GM19463 (cell line): ENCODE results near the gene LAMC1.

Source experiments
- ATAC-seq: cut with Tn5 transposase; IDR thresholded peaks from one replicate; pipeline ENCODE4 v1.9.1; 2021; ENCODE audit warnings: mild to moderate bottlenecking, moderate library complexity; ENCODE audit not compliant: unreplicated experiment

The LAMC1 gene

DNA sequence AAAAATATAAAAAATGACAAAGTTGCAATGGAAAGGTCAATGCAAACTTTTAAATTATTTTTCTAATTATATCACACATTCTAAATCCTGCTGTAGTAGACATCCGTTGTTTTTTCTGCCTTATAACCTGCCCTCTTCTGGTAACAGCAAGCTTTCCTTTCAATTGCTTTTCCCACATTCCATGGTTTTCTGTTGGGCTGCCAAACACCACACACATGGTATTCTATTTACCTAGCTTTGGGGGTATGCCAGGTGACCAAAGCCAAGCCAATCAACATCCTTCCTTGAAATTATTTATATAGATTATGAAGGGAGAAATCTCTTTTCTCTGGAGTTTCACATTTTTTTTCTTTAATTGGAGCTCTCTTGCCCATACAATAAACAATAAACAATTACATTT lies 3.4 kb upstream of the LAMC1 start:
- ATAC-seq, result no peak

DNA sequence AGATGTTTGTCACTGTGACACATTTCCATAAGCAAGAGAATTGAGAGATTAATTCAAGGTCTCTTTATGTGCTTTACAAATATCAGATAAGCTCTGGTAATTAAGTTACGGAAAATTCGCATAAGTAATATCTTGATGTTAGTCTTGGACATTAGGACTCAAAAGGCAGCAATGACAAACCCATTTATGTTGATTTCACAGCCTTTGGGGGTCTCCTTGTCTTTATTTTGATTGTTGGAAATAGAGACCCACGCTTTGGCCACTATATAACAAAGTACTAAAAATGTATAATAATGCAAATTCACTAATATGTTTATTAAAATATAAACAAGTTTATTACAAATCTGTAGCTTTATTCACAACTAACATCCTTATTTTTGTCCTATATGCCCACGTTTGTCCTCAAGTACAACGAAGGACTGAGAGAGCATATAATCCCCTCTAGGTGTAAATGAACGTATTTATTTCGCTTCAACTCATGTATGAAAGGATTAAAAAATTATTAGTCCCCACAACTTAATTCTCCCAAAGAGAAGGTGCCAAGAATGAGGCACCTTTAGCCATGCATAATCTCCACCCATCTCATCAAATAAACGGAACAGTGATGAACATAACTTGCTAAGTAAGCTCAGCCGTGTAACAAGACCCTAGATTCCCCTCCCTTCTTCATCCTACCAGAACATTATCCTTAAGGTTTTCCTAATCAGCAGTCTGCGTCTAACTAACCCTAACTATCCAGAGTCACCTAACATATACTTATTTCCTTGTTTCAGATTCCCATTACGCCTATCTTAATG lies 1.6 kb upstream of the LAMC1 start:
- no peak for ATAC-seq

DNA sequence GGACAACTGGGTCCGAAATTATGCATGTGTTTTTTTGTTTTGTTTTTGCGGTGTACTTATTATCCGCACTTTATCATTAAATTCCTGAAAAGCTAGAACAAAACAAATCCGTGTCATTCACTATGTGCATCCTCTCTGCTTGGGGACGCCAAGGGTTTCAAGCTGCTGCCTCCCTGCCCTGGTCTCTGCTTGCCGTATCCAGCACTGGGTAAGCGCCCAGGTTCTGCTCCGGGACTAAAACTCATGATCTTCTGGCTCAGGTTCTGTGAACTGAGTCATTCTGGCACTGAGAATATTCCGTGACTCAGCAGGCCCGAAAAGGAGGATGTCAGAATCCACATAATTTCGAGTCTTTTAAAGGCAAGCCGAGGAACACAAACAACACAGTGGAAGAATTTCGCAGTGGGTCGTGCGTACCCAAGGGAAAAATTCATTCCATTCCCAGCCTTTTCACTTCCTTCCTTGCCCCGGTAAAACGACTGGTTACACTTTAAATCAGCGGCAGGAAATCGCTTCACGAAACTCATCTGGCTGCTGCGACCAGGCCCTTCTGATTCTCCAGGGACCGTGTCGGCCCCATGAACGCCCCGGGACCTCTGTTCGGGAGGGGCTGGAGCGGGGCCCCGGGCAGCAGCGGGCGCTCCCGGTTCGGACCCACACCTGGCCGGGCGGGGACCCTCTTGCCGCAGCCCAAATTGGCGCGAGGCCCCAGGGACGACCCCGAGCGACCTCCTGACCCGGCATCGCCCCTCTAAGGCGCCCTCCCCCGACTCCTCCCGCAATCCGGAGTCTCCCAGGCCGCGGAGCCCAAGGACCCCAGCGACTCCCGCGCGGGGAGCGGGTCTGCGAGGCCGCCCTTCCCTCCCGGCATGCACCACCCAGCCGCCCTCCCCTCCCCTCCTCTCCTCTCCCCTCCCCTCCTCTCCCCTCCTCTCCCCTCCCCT lies 746 bp upstream of the LAMC1 start:
- peak; percentile 32 for ATAC-seq

DNA sequence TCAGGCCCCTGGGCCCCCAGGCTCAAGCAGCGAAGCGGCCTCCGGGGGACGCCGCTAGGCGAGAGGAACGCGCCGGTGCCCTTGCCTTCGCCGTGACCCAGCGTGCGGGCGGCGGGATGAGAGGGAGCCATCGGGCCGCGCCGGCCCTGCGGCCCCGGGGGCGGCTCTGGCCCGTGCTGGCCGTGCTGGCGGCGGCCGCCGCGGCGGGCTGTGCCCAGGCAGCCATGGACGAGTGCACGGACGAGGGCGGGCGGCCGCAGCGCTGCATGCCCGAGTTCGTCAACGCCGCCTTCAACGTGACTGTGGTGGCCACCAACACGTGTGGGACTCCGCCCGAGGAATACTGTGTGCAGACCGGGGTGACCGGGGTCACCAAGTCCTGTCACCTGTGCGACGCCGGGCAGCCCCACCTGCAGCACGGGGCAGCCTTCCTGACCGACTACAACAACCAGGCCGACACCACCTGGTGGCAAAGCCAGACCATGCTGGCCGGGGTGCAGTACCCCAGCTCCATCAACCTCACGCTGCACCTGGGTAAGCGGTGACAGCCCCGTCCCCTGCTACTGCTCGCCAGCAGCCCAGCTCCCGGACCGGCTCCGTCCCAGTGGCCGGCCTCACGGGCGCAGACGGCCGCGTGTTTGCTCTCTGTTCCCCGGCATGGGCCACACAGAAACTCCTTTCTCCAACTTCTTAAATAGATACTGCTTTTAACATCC lies 539 bp downstream of the LAMC1 start:
- peak; percentile 60 for ATAC-seq

DNA sequence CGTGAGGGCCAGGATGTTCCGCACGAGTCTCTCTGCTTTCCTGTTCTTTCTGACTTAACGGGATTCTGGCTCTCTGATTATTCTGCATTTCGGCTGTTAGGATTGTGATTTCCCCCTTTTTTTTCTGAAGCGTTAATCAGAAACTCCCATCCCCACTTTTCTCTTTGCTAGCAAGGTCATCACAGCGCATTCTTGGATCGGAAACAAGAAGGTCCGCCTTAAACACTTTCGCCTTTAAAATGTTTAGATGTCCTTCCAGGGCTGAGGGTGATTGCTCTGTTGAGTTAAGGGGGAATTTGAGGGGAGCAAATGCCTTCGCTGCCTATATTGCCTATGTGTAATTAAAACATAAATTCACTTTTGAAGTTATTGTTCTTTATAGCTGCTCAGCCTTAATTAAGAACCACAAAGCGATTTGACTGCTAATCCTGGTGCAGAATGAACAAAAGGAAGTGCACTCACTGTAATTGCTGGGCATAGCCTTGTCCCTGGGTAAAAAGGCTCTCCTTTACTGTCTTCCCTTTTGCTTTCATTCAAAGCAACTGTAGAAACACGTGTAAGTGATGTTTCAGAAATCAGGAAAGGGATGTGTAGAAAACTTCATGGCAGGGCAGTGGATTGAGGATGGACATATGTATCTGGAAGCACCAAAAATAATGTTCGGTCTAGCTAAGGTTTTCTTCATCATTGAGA lies 1.2 kb downstream of the LAMC1 start:
- no peak for ATAC-seq

DNA sequence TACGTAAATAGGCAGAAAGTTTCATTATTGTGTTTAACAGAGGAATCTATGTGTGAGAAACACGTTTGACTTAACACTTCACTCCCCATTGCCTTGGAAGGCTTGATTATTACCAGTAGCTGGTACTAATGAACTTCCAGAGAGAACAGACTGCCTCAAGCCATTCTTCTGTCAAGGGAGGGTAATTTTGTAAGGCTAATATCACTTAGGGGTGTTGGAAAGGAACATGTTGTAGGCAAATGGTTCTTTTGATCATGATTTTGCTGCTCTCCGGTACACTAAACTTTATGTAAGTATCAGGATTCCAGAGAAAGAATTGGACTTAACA lies 1.8 kb downstream of the LAMC1 start:
- no peak for ATAC-seq

DNA sequence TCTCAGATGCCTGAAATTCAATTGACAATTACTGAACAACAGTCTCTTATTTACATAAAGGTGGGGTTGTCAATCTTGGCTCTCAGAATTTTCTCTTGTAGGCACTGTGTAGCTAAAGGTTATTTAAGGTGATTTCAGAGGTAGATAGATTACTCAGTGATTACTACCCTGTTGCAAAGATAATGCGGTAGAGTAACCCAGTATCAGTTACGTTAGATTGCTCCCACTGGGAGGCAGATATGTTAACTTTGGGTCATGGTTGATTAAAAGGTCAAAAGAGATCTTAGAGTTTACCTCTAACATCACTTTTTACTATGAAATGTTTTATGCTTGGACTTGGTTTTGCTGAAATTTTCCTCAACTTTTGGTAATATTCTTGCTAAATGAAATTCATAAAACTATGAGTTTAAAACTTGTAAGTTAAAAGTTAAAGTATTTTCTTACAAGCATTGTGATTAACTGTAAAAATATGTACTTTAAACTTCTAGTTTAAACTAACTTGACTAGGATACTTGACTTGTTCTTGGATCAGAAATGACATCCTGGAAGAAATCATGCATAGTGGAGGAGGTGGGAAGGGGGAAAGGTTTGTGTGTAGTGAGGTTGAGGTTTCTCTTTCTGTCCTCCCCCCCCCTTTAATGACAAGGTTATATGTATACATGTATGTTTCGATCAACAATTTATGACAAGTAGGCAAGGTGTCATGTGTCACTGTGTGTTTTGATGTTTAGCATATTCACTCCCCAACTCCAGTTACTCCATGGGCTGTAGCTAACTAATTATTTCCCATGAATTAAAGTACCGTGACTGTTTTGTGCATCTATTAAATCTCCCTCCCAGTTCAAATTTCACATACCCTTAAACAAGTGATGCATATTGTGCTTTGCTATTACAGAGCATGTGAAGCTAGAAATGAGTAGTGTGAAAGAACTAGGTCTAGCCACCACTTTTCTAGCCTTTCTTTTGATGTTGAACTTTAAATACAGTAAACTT lies 2.9 kb downstream of the LAMC1 start:
- ATAC-seq, result no peak

DNA sequence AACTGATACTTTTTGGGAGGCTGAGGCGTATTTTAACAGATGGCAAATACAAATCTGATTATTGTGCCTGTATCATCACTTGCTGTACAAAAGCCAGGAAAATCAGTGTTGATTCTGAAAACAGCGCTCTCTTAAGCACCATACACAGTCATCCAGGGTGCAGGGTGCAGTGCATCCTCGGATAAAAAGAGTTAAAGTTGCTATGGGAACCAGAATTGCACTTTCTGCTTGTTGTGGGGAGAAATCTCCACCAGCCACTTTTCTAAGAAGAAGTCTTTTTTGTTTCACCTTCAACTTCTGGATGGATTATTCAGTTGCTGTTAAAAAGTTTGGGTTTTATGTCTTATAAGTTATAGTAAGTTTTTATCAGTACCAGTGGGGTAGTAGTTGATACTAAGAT lies 3.8 kb downstream of the LAMC1 start:
- ATAC-seq, result no peak

DNA sequence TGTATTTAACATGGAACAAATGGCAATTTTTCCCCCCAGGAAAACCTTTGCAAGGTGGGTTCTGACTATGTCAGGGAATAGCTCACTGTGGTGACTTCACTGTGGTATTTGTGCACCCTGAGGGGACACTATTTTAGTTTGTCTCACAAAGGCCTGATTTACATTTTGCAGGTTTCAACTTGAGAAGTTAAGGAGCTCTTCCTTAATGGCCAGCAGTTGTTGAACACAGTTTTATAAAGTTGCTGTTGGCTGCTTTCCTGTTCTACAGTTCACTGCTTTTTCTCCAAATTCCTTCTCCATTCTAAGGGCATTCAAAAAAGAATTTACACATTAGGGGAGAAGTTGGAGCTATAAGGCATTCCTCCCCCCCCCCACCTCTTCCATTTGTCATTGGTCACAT lies 4.6 kb downstream of the LAMC1 start:
- ATAC-seq, result no peak

DNA sequence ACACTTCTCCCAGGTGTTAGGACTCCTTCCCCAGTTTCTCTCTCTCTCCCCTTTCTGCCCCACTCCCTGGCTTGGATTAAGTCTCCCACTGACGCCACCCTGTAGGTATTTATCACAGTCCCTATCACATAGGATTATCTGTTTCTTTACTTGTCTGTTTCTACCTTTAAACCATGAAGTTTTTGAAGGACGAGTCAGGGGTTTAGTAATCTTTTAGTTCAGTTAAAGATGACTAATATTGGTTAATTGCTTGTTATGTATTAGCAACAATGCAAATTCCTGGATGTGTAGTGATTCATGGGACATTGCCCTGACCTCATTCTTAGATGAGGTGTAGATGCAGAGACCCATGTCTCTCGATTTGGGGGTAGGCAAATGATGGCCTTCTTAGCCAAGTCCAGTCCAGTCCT lies 6.4 kb downstream of the LAMC1 start:
- ATAC-seq, result no peak

DNA sequence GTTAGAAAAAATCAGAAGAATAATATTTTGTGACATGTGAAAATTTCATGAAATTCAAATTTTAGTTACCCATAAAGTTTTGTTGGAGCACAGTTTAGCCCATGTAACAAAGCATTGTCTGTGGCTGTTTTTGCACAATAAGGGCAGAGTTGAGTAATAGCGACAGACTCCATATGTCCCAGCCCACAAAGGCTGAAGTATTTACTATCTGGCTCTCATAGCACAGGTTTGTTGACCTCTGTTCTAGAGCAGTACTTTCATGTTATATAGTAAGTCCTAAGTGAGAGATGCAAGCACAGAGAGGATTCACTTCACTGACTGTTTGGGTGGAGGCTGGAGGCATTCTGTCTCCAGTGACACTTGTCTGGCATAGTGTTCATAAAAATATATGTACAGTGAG lies 6.8 kb downstream of the LAMC1 start:
- ATAC-seq, result no peak

DNA sequence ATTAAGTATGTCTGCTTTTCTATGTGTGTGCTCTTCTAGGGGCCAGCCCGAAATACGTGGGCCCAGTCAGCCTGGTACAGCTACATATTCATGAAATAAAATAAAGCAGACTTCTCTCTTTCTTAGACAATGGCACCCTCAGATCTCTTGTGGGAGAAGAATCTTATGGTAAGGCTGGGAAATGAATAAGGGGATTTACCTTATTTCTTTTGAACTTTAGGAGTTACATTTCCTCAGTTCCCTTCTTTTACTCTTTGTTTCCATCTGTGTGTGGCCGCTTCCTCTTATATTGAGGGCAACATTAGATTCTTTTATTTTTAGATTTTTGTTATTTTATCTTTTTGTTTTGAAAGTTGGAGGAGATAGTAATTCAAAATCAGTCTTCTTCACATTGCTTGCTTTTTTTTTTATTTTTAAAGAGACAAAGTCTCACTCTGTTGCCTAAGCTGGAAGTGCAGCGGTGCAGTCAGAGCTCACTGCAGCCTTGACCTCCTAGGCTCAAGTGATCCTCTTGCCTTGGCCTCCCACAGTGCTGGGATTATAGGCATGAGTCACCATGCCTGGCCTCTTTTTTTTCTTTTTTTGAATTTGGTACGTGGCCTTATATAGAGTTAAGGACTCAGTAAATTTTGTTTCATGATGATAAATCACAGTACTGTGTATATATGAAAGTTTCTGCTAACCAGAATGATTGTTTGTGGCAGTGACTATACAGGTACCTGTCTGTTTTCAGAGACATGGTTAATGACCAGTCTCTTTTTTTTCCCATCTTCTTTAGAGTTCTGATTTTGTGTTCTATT lies 9.1 kb downstream of the LAMC1 start:
- no peak for ATAC-seq

DNA sequence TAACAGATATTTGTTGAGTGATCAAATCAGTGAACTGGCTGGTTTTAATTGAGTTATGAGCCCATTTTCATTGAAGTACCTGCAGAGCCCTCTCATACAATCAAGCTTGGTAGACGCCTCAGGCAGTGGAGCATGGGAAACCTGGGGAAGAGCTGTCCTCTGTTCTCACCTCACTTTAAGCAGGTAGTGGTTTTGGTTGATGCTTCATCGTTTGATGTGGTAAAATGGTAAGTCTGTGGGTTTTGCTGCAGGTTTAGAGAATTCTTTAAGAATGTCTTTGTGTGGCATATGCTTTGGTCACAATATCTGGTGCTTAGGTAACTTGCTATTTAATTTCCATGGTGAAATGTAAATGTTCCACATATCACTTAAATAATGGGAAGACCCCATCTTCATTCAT lies 10.0 kb downstream of the LAMC1 start:
- peak; percentile 48 for ATAC-seq

DNA sequence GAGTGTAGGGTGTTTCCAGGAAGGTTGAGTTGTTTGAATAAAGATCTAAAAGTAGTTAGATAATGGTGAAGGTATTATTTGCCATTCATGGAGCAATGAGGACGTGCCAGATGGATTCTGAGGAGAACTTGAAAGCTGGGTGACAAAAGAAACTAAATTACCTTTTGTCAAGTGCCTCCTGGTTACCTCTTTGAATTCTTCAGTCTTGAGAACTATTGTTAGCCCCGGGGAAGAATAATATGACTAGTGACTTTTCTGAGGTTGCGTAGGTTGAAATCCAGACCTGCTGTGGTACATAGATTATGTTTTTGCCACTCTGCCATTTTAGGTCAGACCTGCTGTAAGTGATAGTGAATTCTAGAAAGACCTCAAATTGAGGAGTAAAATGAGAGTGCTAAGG lies 11.5 kb downstream of the LAMC1 start:
- ATAC-seq, result no peak

DNA sequence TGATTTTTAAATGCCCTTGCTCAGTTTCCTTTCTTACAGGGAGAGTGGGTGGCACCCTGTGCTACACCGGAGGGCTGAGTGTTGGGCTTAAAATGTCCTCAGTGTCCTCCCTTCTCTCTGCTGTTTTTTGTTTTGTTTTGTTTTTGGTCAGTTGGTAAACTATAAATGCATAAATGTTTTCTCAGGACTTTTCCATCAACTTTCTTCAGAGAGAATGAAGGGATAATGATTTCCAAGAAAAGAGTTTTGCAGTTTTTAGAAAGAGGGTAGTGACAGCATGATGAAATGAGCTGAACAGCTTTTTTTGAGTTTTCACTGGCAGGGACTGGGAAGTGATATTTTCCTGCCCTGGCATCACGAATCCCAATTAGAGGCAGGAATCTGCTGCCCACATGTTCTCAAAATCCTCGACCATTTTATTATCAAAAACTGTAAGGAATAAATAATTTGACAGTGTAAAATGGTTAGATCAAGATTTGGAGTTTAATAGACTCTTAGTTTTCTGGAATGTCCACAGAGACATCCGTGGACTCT lies 15.2 kb downstream of the LAMC1 start:
- no peak for ATAC-seq

DNA sequence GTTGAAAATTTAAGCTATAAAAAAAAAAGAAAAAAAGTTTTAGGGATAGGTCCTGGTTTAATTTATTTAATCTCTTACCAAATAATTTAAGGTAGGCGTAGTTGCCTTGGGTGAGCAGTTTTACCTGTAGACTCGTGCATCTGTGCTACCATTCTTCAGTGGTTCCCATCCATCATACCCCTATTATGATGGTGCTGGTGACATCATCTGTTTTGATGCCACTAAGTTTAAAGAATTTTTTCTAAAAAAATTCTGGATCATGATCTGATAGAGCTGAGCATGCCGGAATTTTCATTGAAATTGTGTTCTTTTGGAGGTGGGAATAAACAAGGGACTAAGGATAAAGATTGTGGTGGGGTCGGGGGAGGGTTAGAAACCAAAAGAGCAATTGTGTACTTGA lies 15.7 kb downstream of the LAMC1 start:
- ATAC-seq, result no peak

DNA sequence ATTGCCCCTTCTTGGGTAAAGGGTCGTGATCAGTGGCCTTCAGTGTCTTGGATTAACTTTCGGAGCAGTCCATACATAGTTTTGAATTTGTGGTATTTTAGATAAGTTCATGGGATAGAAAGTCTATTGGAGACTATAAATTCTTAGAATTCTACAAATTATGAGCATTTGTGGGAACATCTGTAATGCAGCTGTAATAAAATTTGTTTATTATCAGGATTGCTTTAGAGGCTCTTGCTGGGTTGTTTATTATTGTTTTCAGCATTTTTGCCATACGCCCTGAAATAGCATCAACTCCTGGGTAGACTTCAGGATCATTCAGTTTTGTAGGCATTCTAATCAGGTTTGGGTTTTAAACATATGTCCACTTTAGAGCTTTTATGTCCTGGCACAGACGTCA lies 16.1 kb downstream of the LAMC1 start:
- ATAC-seq, result no peak

DNA sequence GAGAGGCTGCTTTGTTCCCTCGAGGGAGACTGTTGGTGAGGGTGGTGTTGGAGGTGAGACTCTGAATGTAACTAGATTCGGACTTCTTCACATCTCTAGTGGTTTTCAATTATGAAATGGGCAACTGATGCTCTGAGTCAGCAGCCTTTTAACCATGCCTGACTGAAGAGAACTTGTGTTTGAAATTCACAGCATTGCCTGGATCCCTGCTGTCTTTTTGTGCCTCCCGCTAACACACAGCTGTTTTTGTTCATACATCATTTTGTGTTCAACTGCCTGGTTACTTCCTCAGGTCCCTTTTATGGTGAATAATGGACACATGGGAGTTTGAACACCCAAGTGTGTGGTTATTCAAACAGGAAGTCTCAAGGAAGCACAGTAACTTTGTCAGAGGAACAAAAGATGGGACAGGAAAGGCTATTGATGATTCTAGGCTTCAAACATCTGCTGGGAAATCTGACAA lies 16.8 kb downstream of the LAMC1 start:
- ATAC-seq, result peak; percentile 54

DNA sequence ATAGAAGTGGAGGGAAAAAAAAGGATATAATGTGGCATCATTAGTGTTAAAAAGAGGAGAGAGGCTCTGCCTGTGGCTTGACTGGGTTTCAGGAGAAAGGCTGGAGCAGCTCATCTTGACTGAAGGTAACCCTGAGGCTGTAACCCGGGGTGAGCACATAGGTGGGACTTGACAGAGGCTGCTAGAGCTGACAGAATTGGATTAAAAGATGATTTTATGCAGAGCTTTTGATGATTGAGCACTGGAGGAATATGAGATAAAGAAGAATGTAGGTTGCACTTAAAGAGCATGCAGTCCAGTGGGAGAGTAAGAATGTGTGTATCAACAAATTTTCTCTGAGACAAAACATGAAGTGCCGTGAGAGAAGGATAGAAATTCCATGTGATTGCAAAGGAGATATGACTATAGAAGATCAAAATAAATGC lies 17.3 kb downstream of the LAMC1 start:
- ATAC-seq, result no peak
